ENCODE measurements around the gene ARHGDIA.

ARHGDIA gene

DNA sequence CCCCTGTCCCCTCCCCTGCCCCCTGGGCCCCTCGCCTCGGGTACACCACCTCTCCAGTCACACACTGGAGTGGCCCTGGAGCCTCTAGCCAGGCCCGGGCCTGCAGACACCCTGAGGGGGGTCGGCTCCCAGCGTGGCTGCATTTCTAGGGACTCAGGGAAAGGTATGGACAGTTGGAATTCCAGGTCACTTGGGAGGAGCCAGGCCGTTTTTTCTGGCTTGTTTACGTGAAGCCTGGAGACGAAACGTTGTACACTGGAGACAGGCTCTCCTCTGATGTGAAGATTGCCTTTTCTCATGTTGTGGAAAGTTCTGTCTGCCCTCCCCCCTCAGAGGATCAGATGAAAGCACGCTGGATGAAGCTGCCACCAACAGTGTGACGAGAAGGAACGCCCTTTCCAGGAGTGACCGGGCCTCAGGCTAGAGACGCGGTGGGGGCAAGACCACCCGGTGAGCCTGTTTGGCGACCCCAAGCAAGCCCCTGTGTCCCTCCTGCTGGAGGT is 32.3 kb downstream of the ARHGDIA start:
- no peaks in the 10 kb centered on the region for H3K27me3 ChIP-seq (ENCODE audit: insufficient read depth, insufficient read length)
- TF ChIP-seq ZNF274 (IDR thresholded peaks at IDR 0.05; ENCODE audit: low read depth, low read length): no peak
- no peak for TF ChIP-seq SUZ12 (IDR thresholded peaks at IDR 0.05; ENCODE audit: extremely low read depth, insufficient read depth, insufficient read length)
- no peak for TF ChIP-seq YY1 (IDR thresholded peaks at IDR 0.05; ENCODE audit: insufficient read depth, insufficient read length)
- no peak overlapping the region for H3K4me3 ChIP-seq (ENCODE audit: insufficient read length, low read depth)
- H3K4me1 ChIP-seq (ENCODE audit: insufficient read depth, insufficient read length): peaks cover 48% of the 10 kb centered on the region
- H3K36me3 ChIP-seq (ENCODE audit: insufficient read depth, insufficient read length, low read length): peaks cover 34% of the 10 kb centered on the region
- no peaks in the 10 kb centered on the region for H3K9me3 ChIP-seq (ENCODE audit: insufficient read depth, low read length)
- H3K9ac ChIP-seq (ENCODE audit: insufficient read length, low read depth): peak overlapping the region; percentile 43
- DNase-seq (ENCODE audit: low read depth, low spot score): no peak

- H3K9me3 ChIP-seq (ENCODE audit: insufficient read depth, low read length): no peaks in the 10 kb centered on the region
- peaks cover under 1% of the 10 kb centered on the region for H3K27me3 ChIP-seq (ENCODE audit: insufficient read depth, insufficient read length)
- H3K36me3 ChIP-seq (ENCODE audit: insufficient read depth, insufficient read length, low read length): peaks cover 23% of the 10 kb centered on the region
- no peak overlapping the region for H3K9ac ChIP-seq (ENCODE audit: insufficient read length, low read depth)
- peaks cover 47% of the 10 kb centered on the region for H3K4me1 ChIP-seq (ENCODE audit: insufficient read depth, insufficient read length)
- DNase-seq (ENCODE audit: low read depth, low spot score): no peak
- TF ChIP-seq SUZ12 (IDR thresholded peaks at IDR 0.05; ENCODE audit: extremely low read depth, insufficient read depth, insufficient read length) (no peak), YY1 (IDR thresholded peaks at IDR 0.05; ENCODE audit: insufficient read depth, insufficient read length) (no peak), ZNF274 (IDR thresholded peaks at IDR 0.05; ENCODE audit: low read depth, low read length) (no peak)
- H3K4me3 ChIP-seq (ENCODE audit: insufficient read length, low read depth): no peak overlapping the region
Measured at GRCh38 chr17:81837641-81838040, 33.5 kb downstream of the ARHGDIA start.

DNA sequence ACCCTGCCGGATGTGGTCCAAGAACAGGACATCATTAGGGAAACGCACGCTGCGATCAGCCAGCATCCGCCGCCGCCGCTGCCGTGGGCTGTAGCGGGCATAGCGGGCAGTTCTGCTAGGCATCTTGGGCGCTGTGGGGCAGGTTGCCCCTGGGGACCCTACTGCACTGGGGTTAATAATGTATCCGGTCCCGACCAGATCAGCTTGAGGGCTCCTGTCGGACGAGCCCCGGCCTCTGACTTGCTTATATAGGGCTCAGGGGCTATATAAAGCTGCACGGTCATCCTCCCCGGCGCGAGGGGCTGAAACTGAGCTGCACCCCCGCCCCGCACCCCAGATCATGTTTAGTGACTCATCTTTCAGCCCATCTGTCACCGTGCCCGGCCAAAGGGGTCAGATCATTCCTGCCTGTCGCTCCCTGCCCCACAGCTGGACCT is 36.3 kb downstream of the ARHGDIA start, which contains the start of gene PPP1R27:
Gene PPP1R27, minus strand, starts transcription at position 220 of the 437 bp plus-strand sequence. Its CDS starts 97 bp downstream, at position 123.
- Histone ChIP-seq H3K9me3 (ENCODE audit: insufficient read depth, low read length) (no peaks in the 10 kb centered on the region), H3K9ac (ENCODE audit: insufficient read length, low read depth) (peak within 1 kb of the TSS; percentile 97), H3K36me3 (ENCODE audit: insufficient read depth, insufficient read length, low read length) (peaks cover 13% of the 10 kb centered on the region), H3K4me3 (ENCODE audit: insufficient read length, low read depth) (peak within 1 kb of the TSS; percentile 90), H3K4me1 (ENCODE audit: insufficient read depth, insufficient read length) (peaks cover 41% of the 10 kb centered on the region), H3K27me3 (ENCODE audit: insufficient read depth, insufficient read length) (peaks cover 11% of the 10 kb centered on the region)
- no peak for TF ChIP-seq YY1 (IDR thresholded peaks at IDR 0.05; ENCODE audit: insufficient read depth, insufficient read length)
- TF ChIP-seq SUZ12 (IDR thresholded peaks at IDR 0.05; ENCODE audit: extremely low read depth, insufficient read depth, insufficient read length): no peak
- TF ChIP-seq ZNF274 (IDR thresholded peaks at IDR 0.05; ENCODE audit: low read depth, low read length): no peak
- no peak for DNase-seq (ENCODE audit: low read depth, low spot score)

DNA sequence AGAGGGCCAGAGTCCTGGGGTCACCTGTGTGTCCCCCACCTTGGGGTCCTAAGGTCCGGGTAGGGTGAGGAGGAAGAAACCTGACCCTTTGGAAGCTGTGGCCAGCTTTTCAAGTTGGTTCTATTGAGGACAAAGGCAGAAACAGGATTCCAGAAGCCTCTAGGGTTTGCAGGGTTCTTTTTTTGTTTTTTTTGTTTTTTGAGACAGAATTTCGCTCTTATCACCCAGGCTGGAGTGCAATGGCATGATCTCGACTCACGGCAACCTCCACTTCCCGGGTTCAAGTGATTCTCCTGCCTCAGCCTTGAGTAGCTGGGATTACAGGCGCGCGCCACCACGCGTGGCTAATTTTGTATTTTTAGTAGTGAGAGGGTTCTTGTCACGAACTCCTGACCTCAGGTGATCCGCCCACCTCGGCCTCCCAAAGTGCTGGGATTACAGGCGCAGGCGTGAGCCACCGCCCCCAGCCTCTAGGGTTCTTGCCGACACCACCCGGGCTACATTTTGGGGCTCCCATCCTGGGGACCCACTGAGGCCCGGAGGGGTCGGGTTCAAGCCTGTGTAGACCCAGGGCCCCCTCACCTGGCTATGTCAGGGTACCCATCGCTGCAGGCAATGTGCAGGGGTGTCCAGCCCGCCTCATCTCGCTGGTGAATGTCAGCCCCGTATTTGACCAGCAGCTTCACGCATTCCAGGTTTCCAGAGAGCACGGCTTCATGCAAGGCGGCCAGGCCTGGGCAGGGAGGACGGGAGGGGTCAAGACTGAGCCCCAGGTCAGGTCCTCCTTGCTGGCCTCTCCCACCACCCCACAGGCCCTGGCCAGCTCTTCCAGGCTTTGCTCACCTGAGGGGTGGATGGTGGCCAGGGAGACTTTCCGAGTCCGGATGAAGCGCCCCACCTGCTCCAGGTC is 37.0 kb downstream of the ARHGDIA start:
- Histone ChIP-seq H3K9me3 (ENCODE audit: insufficient read depth, low read length) (no peaks in the 10 kb centered on the region), H3K9ac (ENCODE audit: insufficient read length, low read depth) (peak overlapping the region; percentile 97), H3K4me1 (ENCODE audit: insufficient read depth, insufficient read length) (peaks cover 42% of the 10 kb centered on the region), H3K27me3 (ENCODE audit: insufficient read depth, insufficient read length) (peaks cover 11% of the 10 kb centered on the region), H3K36me3 (ENCODE audit: insufficient read depth, insufficient read length, low read length) (peaks cover 16% of the 10 kb centered on the region), H3K4me3 (ENCODE audit: insufficient read length, low read depth) (peak overlapping the region; percentile 90)
- TF ChIP-seq ZNF274 (IDR thresholded peaks at IDR 0.05; ENCODE audit: low read depth, low read length): no peak
- no peak for TF ChIP-seq SUZ12 (IDR thresholded peaks at IDR 0.05; ENCODE audit: extremely low read depth, insufficient read depth, insufficient read length)
- no peak for TF ChIP-seq YY1 (IDR thresholded peaks at IDR 0.05; ENCODE audit: insufficient read depth, insufficient read length)
- no peak for DNase-seq (ENCODE audit: low read depth, low spot score)

GRCh38 chr17:81833160-81833920 is 37.8 kb downstream of the ARHGDIA start, which contains the start of gene MCRIP1:
Gene MCRIP1, minus strand, starts transcription at chr17:81833291. Its CDS starts 8,785 bp downstream, at chr17:81824506.
- peaks cover 16% of the 10 kb centered on the region for H3K36me3 ChIP-seq (ENCODE audit: insufficient read depth, insufficient read length, low read length)
- no peak for TF ChIP-seq SUZ12 (IDR thresholded peaks at IDR 0.05; ENCODE audit: extremely low read depth, insufficient read depth, insufficient read length)
- no peak for TF ChIP-seq ZNF274 (IDR thresholded peaks at IDR 0.05; ENCODE audit: low read depth, low read length)
- no peak for TF ChIP-seq YY1 (IDR thresholded peaks at IDR 0.05; ENCODE audit: insufficient read depth, insufficient read length)
- H3K4me1 ChIP-seq (ENCODE audit: insufficient read depth, insufficient read length): peaks cover 41% of the 10 kb centered on the region
- H3K9me3 ChIP-seq (ENCODE audit: insufficient read depth, low read length): no peaks in the 10 kb centered on the region
- peaks cover 11% of the 10 kb centered on the region for H3K27me3 ChIP-seq (ENCODE audit: insufficient read depth, insufficient read length)
- H3K9ac ChIP-seq (ENCODE audit: insufficient read length, low read depth): peak within 1 kb of the TSS; percentile 98
- H3K4me3 ChIP-seq (ENCODE audit: insufficient read length, low read depth): peak within 1 kb of the TSS; percentile 90
- peak; percentile 87 for DNase-seq (ENCODE audit: low read depth, low spot score)

DNA sequence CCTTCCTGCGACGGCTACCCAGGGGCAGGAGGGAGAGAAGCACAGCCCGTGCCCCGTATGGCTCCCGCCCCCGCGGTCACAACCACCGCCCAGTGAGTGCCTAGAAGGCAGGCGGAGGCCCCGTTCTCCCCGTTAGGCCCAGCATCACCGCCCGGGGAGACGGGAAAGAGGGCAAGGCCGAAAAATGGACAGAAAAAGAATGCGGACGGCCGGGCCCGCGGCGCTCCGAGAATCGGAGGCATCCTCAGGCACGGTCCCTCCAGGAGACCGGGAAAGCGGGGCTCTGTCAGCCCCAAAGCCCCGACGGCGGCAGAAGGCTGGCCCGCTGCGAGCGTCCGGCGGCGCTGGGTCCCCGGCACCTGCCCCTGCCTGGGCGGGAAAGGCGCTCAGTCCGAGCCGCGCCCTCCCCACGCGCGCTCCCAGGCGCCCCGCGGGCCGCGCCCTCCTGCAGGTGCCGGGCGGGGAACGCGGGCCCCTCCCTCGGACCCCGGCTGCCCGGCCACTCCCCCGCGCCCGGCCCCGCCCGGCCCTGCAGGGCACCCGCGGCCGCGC is 38.5 kb downstream of the ARHGDIA start:
- peaks cover 37% of the 10 kb centered on the region for H3K4me1 ChIP-seq (ENCODE audit: insufficient read depth, insufficient read length)
- H3K9ac ChIP-seq (ENCODE audit: insufficient read length, low read depth): peak overlapping the region; percentile 98
- H3K4me3 ChIP-seq (ENCODE audit: insufficient read length, low read depth): peak overlapping the region; percentile 86
- no peaks in the 10 kb centered on the region for H3K9me3 ChIP-seq (ENCODE audit: insufficient read depth, low read length)
- no peak for TF ChIP-seq ZNF274 (IDR thresholded peaks at IDR 0.05; ENCODE audit: low read depth, low read length)
- no peak for TF ChIP-seq SUZ12 (IDR thresholded peaks at IDR 0.05; ENCODE audit: extremely low read depth, insufficient read depth, insufficient read length)
- no peak for TF ChIP-seq YY1 (IDR thresholded peaks at IDR 0.05; ENCODE audit: insufficient read depth, insufficient read length)
- DNase-seq (ENCODE audit: low read depth, low spot score): no peak
- peaks cover 16% of the 10 kb centered on the region for H3K36me3 ChIP-seq (ENCODE audit: insufficient read depth, insufficient read length, low read length)
- H3K27me3 ChIP-seq (ENCODE audit: insufficient read depth, insufficient read length): peaks cover 11% of the 10 kb centered on the region
